ENCODE results near the gene LRRFIP1. TPM values are rescaled to one million over a fixed set of nuclear protein-coding genes. Genes with fewer than 3 reads are reported as not detected.

Gene LRRFIP1
- total and polyA plus RNA-seq, 4 donors = 79.7 to 194 (median 94.1) TPM

- H3K27ac ChIP-seq (ENCODE audit: low read depth in 1 of 2, low read length in 1 of 2) = no peak overlapping the region
- no peaks in the 10 kb centered on the region for H3K27me3 ChIP-seq (ENCODE audit: control insufficient read depth in 3 of 3, insufficient read depth in 3 of 3, low read length in 2 of 3)
- H3K4me1 ChIP-seq (ENCODE audit: control insufficient read depth in 5 of 5, insufficient read depth in 5 of 5, low read length in 5 of 5) = peaks cover 0 to 17% (median 10%) of the 10 kb centered on the region in 5 donors
- no peak overlapping the region for H3K4me3 ChIP-seq
- no peak for TF ChIP-seq CTCF (IDR thresholded peaks at IDR 0.05; ENCODE audit: control extremely low read depth, extremely low read depth)
- ATAC-seq (ENCODE audit: insufficient read depth, low FRiP score) (no peak), DNase-seq (no peak)
- H3K9ac ChIP-seq (ENCODE audit: insufficient read depth in 1 of 2, low read length in 2 of 2) = no peak overlapping the region
- 67 to 84% methylated on average over 9 of the region's 9 CpGs for WGBS, 2 donors
- no peaks in the 10 kb centered on the region for H3K9me3 ChIP-seq (ENCODE audit: control insufficient read depth in 4 of 4, insufficient read depth in 3 of 4, low read length in 3 of 4)
- peaks cover 0 to 9% (median 3%) of the 10 kb centered on the region in 4 donors for H3K36me3 ChIP-seq (ENCODE audit: control insufficient read depth in 4 of 4, insufficient read depth in 4 of 4, low read length in 4 of 4)
These were observed 90.9 kb downstream of the LRRFIP1 start for GRCh38 chr2:237718277-237718634.

- Histone ChIP-seq H3K27ac (ENCODE audit: low read depth in 1 of 2, low read length in 1 of 2) (no peak overlapping the region), H3K36me3 (ENCODE audit: control insufficient read depth in 4 of 4, insufficient read depth in 4 of 4, low read length in 4 of 4) (peaks cover 0 to 9% (median 6%) of the 10 kb centered on the region in 4 donors), H3K9ac (ENCODE audit: insufficient read depth in 1 of 2, low read length in 2 of 2) (no peak overlapping the region), H3K9me3 (ENCODE audit: control insufficient read depth in 4 of 4, insufficient read depth in 3 of 4, low read length in 3 of 4) (no peaks in the 10 kb centered on the region), H3K4me3 (no peak overlapping the region), H3K4me1 (ENCODE audit: control insufficient read depth in 5 of 5, insufficient read depth in 5 of 5, low read length in 5 of 5) (peaks cover under 1 to 21% (median 11%) of the 10 kb centered on the region in 5 donors), H3K27me3 (ENCODE audit: control insufficient read depth in 3 of 3, insufficient read depth in 3 of 3, low read length in 2 of 3) (no peaks in the 10 kb centered on the region)
- ATAC-seq (ENCODE audit: insufficient read depth, low FRiP score) (no peak), DNase-seq (no peak)
- no peak for TF ChIP-seq CTCF (IDR thresholded peaks at IDR 0.05; ENCODE audit: control extremely low read depth, extremely low read depth)
- WGBS, 2 donors = 97 to 99% methylated on average over 7 of the region's 7 CpGs
These were observed 93.1 kb downstream of the LRRFIP1 start for GRCh38 chr2:237720444-237720843.

GRCh38 chr2:237720957-237721356 is 93.6 kb downstream of the LRRFIP1 start:
- no peak for TF ChIP-seq CTCF (IDR thresholded peaks at IDR 0.05; ENCODE audit: control extremely low read depth, extremely low read depth)
- Histone ChIP-seq H3K9ac (ENCODE audit: insufficient read depth in 1 of 2, low read length in 2 of 2) (no peak overlapping the region), H3K4me1 (ENCODE audit: control insufficient read depth in 5 of 5, insufficient read depth in 5 of 5, low read length in 5 of 5) (peaks cover 0 to 23% (median 13%) of the 10 kb centered on the region in 5 donors), H3K4me3 (no peak overlapping the region), H3K27ac (ENCODE audit: low read depth in 1 of 2, low read length in 1 of 2) (no peak overlapping the region), H3K9me3 (ENCODE audit: control insufficient read depth in 4 of 4, insufficient read depth in 3 of 4, low read length in 3 of 4) (no peaks in the 10 kb centered on the region), H3K36me3 (ENCODE audit: control insufficient read depth in 4 of 4, insufficient read depth in 4 of 4, low read length in 4 of 4) (peaks cover 0 to 9% (median 6%) of the 10 kb centered on the region in 4 donors), H3K27me3 (ENCODE audit: control insufficient read depth in 3 of 3, insufficient read depth in 3 of 3, low read length in 2 of 3) (no peaks in the 10 kb centered on the region)
- ATAC-seq (ENCODE audit: insufficient read depth, low FRiP score) (no peak), DNase-seq (no peak)
- WGBS, 2 donors = 75 to 79% methylated on average over 7 of the region's 7 CpGs

GRCh38 chr2:237721458-237721857 is 94.1 kb downstream of the LRRFIP1 start:
- DNase-seq (no peak), ATAC-seq (ENCODE audit: insufficient read depth, low FRiP score) (no peak)
- 83 to 86% methylated on average over 5 of the region's 5 CpGs for WGBS, 2 donors
- Histone ChIP-seq H3K9me3 (ENCODE audit: control insufficient read depth in 4 of 4, insufficient read depth in 3 of 4, low read length in 3 of 4) (no peaks in the 10 kb centered on the region), H3K4me3 (no peak overlapping the region), H3K27ac (ENCODE audit: low read depth in 1 of 2, low read length in 1 of 2) (peak overlapping the region in 1 of 2 donors; percentile 39), H3K36me3 (ENCODE audit: control insufficient read depth in 4 of 4, insufficient read depth in 4 of 4, low read length in 4 of 4) (peaks cover 0 to 9% (median 6%) of the 10 kb centered on the region in 4 donors), H3K4me1 (ENCODE audit: control insufficient read depth in 5 of 5, insufficient read depth in 5 of 5, low read length in 5 of 5) (peaks cover 0 to 23% (median 13%) of the 10 kb centered on the region in 5 donors), H3K27me3 (ENCODE audit: control insufficient read depth in 3 of 3, insufficient read depth in 3 of 3, low read length in 2 of 3) (no peaks in the 10 kb centered on the region), H3K9ac (ENCODE audit: insufficient read depth in 1 of 2, low read length in 2 of 2) (no peak overlapping the region)
- no peak for TF ChIP-seq CTCF (IDR thresholded peaks at IDR 0.05; ENCODE audit: control extremely low read depth, extremely low read depth)
